ENCODE measurements around the gene PAX5.

The PAX5 gene

GRCh38 chr9:36855448-36856315 lies 178.4 kb downstream of the PAX5 start:
- H3K27me3 ChIP-seq (replicated peaks; ENCODE audit: insufficient read depth, low read length) = peaks cover 40% of the 10 kb centered on the region
- no peak overlapping the region for H2AFZ ChIP-seq (ENCODE audit: low read length)
- no peaks in the 10 kb centered on the region for H3K9me3 ChIP-seq (replicated peaks; ENCODE audit: insufficient read depth, low read length)
- no peaks in the 10 kb centered on the region for H3K4me1 ChIP-seq (ENCODE audit: low read length)
- H3K9ac ChIP-seq (ENCODE audit: low read length) = no peak overlapping the region
- H3K4me3 ChIP-seq (ENCODE audit: low read length) = no peak overlapping the region
- no peaks in the 10 kb centered on the region for H3K9me2 ChIP-seq (replicated peaks; ENCODE audit: insufficient read depth, low read length)
- DNase-seq = peak; percentile 72
- no peaks in the 10 kb centered on the region for H4K20me1 ChIP-seq (ENCODE audit: insufficient read depth, low read length)
- H3K36me3 ChIP-seq (replicated peaks; ENCODE audit: insufficient read depth, low read length) = no peaks in the 10 kb centered on the region
- no peak overlapping the region for H3K27ac ChIP-seq (ENCODE audit: low read length)
- H3K79me2 ChIP-seq (ENCODE audit: low read length) = no peaks in the 10 kb centered on the region
- H3F3A ChIP-seq (ENCODE audit: insufficient read depth, low read length) = no peaks in the 10 kb centered on the region
- no peak overlapping the region for H3K4me2 ChIP-seq (ENCODE audit: low read depth, low read length)
- no peak for TF ChIP-seq EZH2phosphoT487 (IDR thresholded peaks at IDR 0.05; ENCODE audit: low read length)
- TF ChIP-seq EZH2 (optimal IDR thresholded peaks at IDR 0.05; ENCODE audit: low read depth, low read length) = no peak
- TF ChIP-seq CTCF (IDR thresholded peaks at IDR 0.05; ENCODE audit: low read length) = peak; percentile 62

- no peaks in the 10 kb centered on the region for H3K9me2 ChIP-seq (replicated peaks; ENCODE audit: insufficient read depth, low read length)
- TF ChIP-seq EZH2phosphoT487 (IDR thresholded peaks at IDR 0.05; ENCODE audit: low read length) (no peak), CTCF (IDR thresholded peaks at IDR 0.05; ENCODE audit: low read length) (no peak), EZH2 (optimal IDR thresholded peaks at IDR 0.05; ENCODE audit: low read depth, low read length) (no peak)
Measured at GRCh38 chr9:36854751-36855150, 179.3 kb downstream of the PAX5 start.

GRCh38 chr9:36854034-36854433 lies 180.0 kb downstream of the PAX5 start:
- H3F3A ChIP-seq (ENCODE audit: insufficient read depth, low read length) = no peaks in the 10 kb centered on the region
- no peaks in the 10 kb centered on the region for H3K9me2 ChIP-seq (replicated peaks; ENCODE audit: insufficient read depth, low read length)
- H3K79me2 ChIP-seq (ENCODE audit: low read length) = no peaks in the 10 kb centered on the region
- no peak for DNase-seq
- H3K4me2 ChIP-seq (ENCODE audit: low read depth, low read length) = no peak overlapping the region
- H3K27ac ChIP-seq (ENCODE audit: low read length) = no peak overlapping the region
- no peak overlapping the region for H2AFZ ChIP-seq (ENCODE audit: low read length)
- H3K4me3 ChIP-seq (ENCODE audit: low read length) = no peak overlapping the region
- no peaks in the 10 kb centered on the region for H4K20me1 ChIP-seq (ENCODE audit: insufficient read depth, low read length)
- TF ChIP-seq EZH2 (optimal IDR thresholded peaks at IDR 0.05; ENCODE audit: low read depth, low read length) (no peak), CTCF (IDR thresholded peaks at IDR 0.05; ENCODE audit: low read length) (no peak), EZH2phosphoT487 (IDR thresholded peaks at IDR 0.05; ENCODE audit: low read length) (no peak)
- H3K36me3 ChIP-seq (replicated peaks; ENCODE audit: insufficient read depth, low read length) = no peaks in the 10 kb centered on the region
- H3K9ac ChIP-seq (ENCODE audit: low read length) = no peak overlapping the region
- H3K9me3 ChIP-seq (replicated peaks; ENCODE audit: insufficient read depth, low read length) = no peaks in the 10 kb centered on the region
- H3K4me1 ChIP-seq (ENCODE audit: low read length) = no peaks in the 10 kb centered on the region
- peaks cover 35% of the 10 kb centered on the region for H3K27me3 ChIP-seq (replicated peaks; ENCODE audit: insufficient read depth, low read length)

More at GRCh38 chr9:36854751-36855150, 179.3 kb downstream of the PAX5 start:
- Histone ChIP-seq H4K20me1 (ENCODE audit: insufficient read depth, low read length) (no peaks in the 10 kb centered on the region), H3K27ac (ENCODE audit: low read length) (no peak overlapping the region), H3K4me2 (ENCODE audit: low read depth, low read length) (no peak overlapping the region), H3K4me1 (ENCODE audit: low read length) (no peaks in the 10 kb centered on the region), H3K4me3 (ENCODE audit: low read length) (no peak overlapping the region), H3K36me3 (replicated peaks; ENCODE audit: insufficient read depth, low read length) (no peaks in the 10 kb centered on the region), H3F3A (ENCODE audit: insufficient read depth, low read length) (no peaks in the 10 kb centered on the region), H3K27me3 (replicated peaks; ENCODE audit: insufficient read depth, low read length) (peaks cover 40% of the 10 kb centered on the region), H3K9ac (ENCODE audit: low read length) (no peak overlapping the region), H3K9me3 (replicated peaks; ENCODE audit: insufficient read depth, low read length) (no peaks in the 10 kb centered on the region), H3K79me2 (ENCODE audit: low read length) (no peaks in the 10 kb centered on the region), H2AFZ (ENCODE audit: low read length) (no peak overlapping the region)
- no peak for DNase-seq
